DMS153 treated with DMSO at 0.1 percent for 48 hours (cell line): Measurements from ENCODE around the gene AP4E1.
"Not testable (repeated sequence)": the region's sequence is repeated elsewhere in the genome, so short reads cannot be mapped to it uniquely, and the experiment has no call there.

Source experiments
- DNase-seq: peaks from one replicate; lab custom pipeline; 2025; ENCODE audit not compliant: unreplicated experiment; lab: John Stamatoyannopoulos, UW

Gene AP4E1

DNA sequence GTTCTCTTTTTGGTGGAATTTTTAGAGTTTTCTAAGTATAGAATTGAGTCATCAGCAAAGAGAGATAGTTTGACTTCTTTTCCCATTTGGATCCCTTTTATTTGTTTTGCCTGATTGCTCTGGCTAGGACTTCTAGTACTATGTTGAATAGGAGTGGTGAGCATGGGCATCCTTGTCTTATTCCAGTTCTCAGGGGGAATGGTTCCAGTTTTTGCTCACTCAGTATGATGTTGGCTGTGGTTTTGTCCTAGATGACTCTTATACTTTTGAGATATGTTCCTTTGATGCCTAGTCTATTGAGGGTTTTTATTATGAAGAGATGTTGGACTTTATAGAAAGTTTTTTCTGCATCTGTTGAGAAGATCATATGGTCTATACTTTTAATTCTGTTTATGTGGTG lies 113.7 kb downstream of the AP4E1 start:
- no peak for DNase-seq

DNA sequence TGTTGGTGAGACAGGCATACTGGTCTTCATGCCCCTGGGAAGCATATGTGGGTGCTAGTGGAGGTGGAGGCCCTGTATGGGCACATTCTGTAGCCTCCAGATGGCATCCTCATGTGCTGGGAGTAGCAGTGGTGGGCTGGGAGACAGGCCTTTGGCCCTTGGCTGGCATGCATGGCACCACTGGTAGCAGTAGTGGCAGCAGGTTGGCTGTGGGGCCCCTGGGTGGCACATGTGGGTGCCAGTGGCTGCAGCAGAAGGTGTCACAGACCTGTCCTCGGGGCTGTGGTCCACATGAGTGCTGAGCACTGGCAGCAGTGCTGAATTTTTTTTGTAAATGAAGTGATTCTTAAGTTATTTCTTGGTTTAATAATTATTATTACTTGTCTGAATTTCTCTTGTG lies 115.0 kb downstream of the AP4E1 start:
- DNase-seq = no peak

DNA sequence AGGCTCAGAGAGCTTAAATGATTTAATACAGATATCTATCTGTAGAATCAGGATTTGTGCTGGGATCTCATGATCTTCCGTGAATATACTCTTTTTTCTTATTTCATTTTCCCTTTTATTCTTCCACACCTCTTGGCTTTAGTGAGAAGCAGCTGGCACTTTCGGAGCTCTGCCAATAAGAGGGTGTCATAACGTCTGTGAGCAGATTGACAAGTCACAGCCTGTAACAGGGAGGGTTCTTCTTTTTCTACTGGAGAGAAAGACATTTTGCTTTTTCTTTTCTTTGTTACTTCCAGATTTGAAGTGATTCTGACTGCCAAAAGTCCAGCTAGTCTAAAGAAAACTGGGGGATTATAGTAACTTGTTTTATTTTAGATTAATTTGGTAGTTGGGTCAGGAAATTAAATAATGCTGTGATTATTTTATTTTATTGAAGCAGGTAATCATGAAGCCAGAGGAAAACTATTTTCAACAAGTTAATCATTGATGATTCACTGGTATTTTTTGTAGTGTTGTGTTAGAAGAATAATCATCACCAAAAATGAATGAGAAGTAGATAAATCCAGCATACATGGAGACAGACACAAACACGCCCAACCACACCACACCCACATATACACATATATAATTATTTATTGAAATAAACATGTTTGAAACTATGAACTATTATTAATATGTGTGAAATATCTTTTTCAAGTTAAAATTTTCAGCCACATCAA lies 116.4 kb downstream of the AP4E1 start:
- DNase-seq = no peak

DNA sequence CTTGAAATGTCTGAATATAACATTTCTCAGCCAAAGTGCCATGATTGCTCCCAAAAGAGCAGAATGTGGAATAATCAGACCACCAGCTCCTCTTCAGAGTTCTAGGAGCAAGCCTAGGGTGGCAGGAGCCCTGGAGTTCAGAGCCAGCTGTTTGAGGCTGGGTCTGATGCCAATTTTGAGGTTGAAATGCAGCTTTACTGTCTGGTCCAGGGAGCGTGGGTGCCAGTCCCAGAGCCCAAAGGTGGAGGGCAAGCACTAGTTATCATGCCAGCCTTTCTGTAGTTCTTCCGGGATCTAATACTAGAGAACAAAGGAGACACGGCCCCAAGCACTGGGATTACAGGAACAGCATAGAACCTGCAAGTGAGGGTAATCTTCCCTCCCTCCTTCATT lies 117.0 kb downstream of the AP4E1 start:
- DNase-seq = no peak

DNA sequence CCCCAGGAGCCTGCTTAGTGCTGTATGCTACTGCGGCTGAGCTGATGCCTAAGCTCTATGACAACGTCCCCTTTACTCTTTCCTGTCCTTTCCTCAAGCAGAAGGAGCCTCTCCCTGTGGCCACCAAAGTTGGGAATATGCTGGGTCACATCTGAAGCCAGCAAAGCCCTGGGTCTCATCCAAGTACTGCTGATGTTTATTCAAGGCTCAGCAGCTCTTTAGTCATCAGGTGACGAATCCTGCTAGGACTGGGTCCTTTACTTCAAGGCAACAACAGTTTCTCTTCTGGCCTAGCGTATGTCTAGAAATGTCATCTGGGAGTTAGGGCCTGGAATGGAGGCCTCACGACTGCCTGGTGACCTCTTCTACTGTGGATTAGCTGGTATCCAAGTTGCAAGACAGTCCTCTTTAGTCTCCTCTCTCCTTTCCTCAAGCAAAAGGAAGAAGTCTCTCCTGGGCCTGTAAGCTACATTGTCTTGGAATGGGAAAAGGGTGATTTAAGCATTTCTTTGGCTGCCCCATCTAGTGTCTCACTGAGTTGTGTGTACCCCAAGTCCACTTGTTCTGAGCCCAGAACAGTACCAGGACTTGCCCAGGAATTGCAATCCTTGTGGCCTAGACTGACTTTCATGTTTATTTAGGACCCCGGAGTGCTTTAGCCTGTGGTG lies 122.3 kb downstream of the AP4E1 start:
- DNase-seq = no peak

DNA sequence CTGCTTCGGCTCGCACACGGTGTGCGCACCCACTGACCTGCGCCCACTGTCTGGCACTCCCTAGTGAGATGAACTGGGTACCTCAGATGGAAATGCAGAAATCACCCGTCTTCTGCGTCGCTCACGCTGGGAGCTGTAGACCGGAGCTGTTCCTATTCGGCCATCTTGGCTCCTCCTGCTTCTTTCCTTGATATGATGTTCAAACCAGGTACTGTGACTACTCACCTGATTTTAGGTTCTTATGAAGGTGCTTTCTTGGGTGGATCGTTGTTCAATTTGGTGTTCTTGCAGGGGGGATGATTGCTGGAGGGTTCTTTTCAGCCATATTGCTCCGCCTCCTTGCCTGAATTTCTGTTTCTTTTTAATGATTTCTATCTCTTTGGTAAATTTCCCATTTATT lies 129.0 kb downstream of the AP4E1 start:
- not testable (repeated sequence) for DNase-seq

DNA sequence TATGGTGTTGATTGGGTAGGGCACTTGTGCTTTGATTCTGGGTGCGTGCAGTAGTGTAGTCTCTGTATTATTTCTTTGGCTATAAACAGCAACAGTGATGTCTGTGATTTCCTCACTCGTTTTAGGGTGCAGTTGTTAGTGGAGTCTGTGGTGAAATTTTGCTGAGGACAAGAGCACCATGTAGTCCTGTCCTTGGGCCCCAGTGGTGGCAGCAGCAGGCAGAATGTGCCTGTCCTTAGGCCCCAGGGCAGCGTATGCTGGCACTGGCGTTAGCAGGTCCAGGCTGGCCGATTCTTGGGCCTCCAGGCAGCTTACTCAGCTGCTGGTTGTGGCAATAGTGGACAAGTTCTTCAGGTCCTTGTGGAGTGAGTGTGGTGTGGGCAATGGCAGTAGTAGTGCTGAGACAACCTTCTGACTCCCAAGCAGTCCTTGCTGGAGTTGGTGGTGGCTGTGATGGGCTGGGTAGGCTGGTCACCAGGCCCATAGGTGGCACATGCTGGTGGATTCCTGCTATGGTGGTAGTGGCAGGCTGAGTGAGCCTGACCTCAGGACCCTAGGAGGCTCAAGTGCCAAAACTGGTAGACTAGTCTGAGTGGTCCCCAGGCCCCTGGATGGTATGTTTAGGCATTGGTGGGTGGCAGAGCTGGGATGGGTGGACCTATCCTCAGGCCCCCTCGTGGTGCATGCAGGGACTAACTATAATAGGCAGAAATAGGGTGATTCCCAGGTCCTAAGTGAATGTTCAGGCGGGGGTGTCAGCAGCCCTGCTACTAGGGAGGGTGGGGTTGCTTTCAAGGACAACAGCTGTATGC lies 129.9 kb downstream of the AP4E1 start:
- DNase-seq = no peak

DNA sequence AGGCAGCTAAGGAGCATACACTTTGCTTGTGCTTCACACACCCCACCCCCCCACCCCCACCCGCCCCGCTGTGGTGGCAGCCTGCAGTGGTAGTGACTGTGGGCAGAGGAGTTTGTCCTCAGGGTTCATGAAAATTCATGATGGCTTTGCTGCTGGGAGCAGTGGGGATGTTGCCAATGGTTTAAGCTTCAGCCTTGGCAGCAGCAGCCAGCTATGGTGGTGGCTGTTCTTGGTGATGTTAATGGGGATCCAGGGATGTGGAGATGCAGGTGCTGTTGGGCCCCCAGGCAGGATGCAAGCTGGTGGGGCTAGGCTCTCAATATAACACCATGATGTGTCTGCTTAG lies 130.5 kb downstream of the AP4E1 start:
- DNase-seq = no peak

DNA sequence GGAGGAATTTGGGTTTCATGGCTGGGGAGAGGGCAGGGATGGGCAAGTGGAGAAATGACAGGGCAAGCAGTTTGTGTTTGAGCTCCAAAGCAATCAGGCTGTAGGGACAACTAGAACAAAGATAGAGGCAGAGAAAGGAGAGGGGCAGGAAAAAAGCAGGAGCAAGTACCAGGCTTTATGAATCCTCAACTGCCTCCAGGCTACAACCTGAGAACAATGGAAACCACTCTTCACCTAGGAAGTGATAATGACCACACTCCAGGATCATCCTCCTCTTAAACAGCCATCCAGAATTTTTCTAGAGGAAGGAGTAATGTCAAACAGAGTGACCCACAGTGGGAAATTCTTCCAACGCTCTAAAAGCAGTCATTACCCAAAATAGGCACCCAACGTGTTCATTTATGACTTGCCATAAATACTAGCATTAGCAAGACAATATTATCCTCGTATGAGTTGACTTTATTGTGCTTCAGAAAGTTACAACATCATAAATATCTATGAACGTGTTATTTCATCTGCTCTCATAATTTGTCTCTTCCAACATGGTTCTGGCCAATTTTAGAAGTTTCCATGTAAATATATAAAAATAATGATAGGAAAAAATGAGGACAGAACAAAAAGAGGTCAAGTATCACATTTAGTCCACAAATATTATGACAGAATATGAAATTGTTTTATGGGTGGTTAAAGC lies 135.7 kb downstream of the AP4E1 start:
- no peak for DNase-seq

DNA sequence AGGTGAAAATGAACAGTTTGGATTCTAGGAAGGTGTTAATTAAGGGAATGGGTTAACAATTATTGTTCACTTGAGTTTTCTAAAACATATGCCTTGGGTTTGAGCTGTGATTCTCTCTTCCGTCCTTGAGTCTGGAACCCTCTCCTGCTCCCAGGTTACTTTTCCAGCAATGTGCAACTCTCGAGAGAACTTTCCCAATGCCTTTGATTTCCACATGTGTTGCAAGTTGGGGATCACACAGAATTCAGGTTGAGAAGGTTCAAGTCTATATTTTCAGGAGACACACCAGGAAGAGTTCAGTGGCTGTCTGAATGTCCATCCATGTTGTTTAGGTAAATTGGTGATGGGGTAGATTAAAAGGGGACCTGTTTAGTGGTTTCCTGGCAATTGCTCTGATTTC lies 137.5 kb downstream of the AP4E1 start:
- no peak for DNase-seq

DNA sequence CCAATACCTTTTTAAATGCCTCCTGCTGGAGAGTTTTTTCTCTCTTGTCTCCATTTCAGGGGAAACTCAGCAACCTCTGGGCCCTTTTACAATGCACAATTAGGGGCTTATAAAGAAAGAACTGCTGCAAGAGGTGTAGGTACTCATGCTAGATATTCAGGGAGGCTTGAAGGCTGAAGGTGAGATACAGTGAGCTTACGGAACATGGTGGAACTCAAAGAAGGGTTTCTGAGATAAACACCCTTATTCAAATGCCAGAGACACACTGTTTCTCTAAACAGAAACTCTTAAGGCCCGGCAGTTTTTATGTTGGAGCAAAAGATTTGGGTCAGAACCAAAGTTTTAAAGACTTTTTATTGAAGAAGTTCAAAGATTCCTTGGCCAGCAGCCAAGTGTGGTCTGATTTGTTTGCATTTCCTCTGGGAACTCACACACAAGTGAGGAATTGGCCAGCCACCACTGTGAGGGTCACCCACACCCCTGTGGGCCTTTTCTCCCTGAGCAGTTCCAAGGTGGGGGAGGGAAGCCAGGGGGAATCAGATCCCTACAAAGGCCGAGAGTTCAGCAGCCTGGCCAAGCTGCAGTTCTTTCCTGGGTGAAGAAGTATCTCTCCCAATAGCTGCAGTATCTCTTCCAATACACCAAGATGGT lies 138.4 kb downstream of the AP4E1 start:
- DNase-seq = no peak

DNA sequence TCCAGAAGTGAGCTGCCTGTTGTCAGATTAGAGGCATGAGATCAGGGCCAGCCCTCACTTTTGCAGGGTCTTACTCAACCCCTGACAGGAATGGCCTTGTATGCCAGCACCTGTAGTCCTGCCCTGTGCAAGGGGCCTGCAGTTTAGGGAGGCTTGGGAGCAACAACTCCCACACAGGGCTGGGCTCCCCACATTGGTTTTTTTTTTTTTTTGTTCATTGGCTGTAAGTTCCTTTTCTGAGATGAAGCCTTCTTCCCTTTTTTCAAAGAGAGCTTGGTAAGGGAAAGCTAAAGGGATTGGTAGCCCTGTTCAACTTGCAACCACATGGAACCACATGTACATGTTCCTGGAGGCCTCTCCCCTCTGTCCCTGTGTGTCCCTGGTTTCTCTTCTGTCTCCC lies 139.8 kb downstream of the AP4E1 start:
- DNase-seq = no peak

DNA sequence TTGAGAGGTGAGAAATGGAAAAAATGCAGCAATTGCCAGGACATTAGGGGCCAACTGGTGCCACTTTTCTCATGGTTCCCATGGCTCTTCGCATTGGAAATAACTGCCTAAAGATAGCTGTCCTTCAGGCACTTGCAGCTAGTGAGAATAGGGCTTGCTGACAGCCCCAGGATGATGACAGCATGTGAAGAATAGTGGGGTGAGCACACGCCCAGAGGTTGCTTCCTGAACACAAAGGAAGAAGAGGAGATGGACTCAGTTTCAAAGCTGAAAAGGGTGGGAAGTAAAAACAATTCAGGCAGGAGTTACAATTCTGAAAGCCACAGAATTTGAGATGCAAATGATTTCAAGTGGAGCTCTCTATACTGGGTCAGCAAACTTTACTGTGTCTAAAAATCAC lies 140.6 kb downstream of the AP4E1 start:
- DNase-seq = no peak

DNA sequence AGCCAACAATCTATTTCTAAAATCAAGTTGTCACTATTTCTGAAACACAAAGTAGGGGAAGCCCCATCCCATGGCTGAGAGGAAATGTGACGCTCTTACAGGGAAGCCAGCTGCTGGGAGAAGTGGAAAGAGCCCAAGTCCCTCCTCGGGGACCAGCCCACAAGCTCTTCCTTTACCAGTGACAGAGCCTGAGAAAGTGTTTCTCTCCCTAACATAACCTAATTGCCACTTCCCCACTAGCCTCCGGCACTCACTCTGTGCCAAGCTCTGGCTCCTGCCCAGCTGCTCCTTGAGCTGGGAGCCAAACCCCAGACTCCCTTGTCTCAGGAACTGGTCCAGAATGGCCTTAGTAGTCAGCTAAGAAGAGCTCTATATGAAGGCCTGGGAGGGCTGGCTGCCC lies 143.3 kb downstream of the AP4E1 start:
- DNase-seq = no peak

DNA sequence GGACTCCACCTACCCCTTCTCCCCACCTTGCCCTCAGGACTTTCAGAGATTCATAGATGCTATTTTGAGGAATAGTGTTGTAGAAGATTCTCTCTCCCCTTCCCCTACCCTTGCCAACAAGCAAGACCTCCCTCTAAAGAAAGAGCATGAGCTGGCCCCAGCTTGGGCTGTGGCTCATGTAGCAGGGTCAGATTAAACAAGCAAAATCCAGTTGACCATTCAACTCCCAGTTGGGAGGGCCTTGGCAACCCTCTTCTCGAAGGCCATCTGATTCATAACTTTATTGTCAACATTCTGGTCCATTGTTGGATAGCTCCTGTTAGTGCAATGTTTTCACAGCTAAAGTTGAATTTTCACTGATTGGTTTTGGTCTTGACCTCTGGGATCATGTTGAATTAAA lies 145.1 kb downstream of the AP4E1 start:
- DNase-seq = no peak

DNA sequence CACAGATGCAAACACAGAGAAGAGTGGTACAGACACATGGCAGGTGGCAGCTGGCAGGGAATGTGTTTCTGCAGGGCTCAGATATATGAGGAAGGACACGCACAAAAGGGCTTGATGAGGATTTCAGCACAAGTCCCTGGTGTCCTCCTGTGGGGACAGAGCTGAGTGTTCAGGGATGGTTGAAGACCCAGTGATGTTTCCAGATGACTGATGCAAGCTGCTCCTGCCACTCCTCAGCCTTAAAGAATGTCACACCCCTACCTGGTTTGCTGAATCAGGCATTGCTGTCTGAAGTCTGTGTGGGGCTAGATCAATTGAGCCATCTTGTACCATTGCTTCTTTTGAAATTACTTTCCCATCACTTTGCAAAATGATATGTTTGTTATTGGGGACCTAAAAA lies 146.1 kb downstream of the AP4E1 start:
- DNase-seq = no peak
